ENCODE measurements around the gene PUS1. TPM values are rescaled to one million over a fixed set of nuclear protein-coding genes. Genes with fewer than 3 reads are reported as not detected.

Gene PUS1
- total RNA-seq, 1 experiment from 2014 or later: 43.8 TPM

DNA sequence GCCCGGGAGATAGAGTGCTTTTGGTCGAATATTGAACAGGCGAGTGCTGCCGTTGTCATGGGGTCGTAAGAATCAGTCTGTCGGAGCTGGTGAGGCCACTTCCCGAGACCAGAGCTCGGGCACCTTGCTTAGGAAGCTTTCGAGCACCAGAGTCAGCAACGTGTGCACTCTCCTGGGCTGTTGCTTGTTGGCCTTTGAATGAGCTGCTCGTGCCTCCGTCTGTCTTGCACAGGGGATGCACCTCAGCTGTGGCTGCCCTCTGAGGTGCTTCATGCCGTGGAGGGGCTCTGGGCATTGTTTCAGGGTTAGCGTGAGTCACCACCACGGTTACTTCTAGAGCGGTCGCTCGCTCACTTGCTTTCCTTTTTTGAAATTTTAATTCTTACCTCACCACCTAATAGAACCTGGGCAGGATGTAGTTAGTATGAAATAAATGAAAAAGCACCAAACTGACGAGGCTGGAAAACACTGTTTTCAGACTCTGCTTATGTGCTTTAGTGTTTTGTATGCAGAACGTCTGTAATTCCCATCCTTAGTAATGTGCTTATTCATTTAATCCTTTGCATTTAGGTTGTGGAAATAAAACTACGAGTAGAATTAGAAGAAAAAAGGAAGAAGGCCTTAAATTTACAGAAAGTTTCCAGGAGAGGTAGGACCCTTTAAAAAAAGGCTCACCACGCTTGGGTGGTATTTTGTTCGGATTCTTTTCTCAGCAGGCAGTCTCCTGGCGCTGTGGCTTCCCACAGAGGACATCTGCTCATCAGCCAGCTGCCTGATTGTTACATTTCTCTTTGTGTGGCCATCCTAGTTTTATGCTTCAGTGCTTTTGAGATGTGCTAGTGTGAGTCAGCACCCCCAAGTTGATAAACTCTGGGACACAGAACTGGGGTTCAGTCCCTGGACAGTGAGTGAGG, 61.2 kb downstream of the PUS1 start:
- DNase-seq (ENCODE audit: low read depth): no peak

DNA sequence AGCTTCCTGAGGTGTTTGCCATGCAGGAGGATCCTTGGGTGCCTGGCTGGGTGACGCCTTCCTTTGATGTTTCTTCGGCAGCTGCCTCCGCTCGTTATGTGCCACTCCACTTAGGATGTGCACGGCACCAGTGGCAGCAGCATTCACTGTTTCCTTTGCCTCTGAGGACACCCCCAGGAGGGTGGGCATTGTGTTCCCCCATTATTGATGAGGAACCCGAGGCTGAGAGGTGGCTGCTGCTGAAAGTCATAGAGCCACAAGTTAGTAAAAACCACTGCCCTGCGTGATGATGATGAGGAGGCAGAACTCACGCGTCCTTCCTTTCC, 61.9 kb downstream of the PUS1 start:
- DNase-seq (ENCODE audit: low read depth): no peak

GRCh38 chr12:131991816-131992430, 62.8 kb downstream of the PUS1 start:
- DNase-seq (ENCODE audit: low read depth): no peak

- DNase-seq (ENCODE audit: low read depth): no peak
Measured at GRCh38 chr12:131994589-131994988, 65.5 kb downstream of the PUS1 start.

Other genes starting within 250 kb of the PUS1 start
- gene SFSWAP, start 218.2 kb upstream of the PUS1 start, total RNA-seq (2014; rRNA removed; shearing (Covaris generic)): 29.2 and 33.9 TPM in 2 replicates
- gene MMP17, start 100.9 kb upstream of the PUS1 start, total RNA-seq (2014; rRNA removed; shearing (Covaris generic)): 3.1 and 11.4 TPM in 2 replicates
- 2.7 and 5.1 TPM in 2 replicates for gene ULK1, start 34.7 kb upstream of the PUS1 start, total RNA-seq (2014; rRNA removed; shearing (Covaris generic))
- gene EP400, start 20.7 kb downstream of the PUS1 start, total RNA-seq (2014; rRNA removed; shearing (Covaris generic)): 3.5 and 4.2 TPM in 2 replicates
- gene DDX51, start 215.0 kb downstream of the PUS1 start, total RNA-seq (2014; rRNA removed; shearing (Covaris generic)): 4.1 and 5.2 TPM in 2 replicates
- 13.7 and 14.2 TPM in 2 replicates for gene NOC4L, start 215.2 kb downstream of the PUS1 start, total RNA-seq (2014; rRNA removed; shearing (Covaris generic))

All from Daoy (cell line).